Epithelial cell of esophagus (primary cell): ENCODE results near the gene RXRA.

Experiments
- DNase-seq: peaks from one replicate; pipeline ENCODE4 v3.0.0; 2010; ENCODE audit warnings: low read depth
- H3K4me3 ChIP-seq: 2 replicates; pipeline ENCODE4 v1.5.1; 2011; ENCODE audit warnings: mild to moderate bottlenecking, low read length, control low read depth
- TF ChIP-seq, protein P1 (sequence below): IDR thresholded peaks from 2 replicates; pipeline ENCODE4 v1.5.1; 2011; ENCODE audit warnings: low read depth, mild to moderate bottlenecking, low read length, control low read depth, inconsistent platforms; ENCODE audit not compliant: insufficient read depth; ENCODE audit errors: missing control alignments

Gene RXRA

GRCh38 chr9:134385915-134386314, 59.7 kb downstream of the RXRA start:
- no peak overlapping the region for H3K4me3 ChIP-seq
- DNase-seq = no peak
- TF ChIP-seq, protein P1, sequence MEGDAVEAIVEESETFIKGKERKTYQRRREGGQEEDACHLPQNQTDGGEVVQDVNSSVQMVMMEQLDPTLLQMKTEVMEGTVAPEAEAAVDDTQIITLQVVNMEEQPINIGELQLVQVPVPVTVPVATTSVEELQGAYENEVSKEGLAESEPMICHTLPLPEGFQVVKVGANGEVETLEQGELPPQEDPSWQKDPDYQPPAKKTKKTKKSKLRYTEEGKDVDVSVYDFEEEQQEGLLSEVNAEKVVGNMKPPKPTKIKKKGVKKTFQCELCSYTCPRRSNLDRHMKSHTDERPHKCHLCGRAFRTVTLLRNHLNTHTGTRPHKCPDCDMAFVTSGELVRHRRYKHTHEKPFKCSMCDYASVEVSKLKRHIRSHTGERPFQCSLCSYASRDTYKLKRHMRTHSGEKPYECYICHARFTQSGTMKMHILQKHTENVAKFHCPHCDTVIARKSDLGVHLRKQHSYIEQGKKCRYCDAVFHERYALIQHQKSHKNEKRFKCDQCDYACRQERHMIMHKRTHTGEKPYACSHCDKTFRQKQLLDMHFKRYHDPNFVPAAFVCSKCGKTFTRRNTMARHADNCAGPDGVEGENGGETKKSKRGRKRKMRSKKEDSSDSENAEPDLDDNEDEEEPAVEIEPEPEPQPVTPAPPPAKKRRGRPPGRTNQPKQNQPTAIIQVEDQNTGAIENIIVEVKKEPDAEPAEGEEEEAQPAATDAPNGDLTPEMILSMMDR = no peak

GRCh38 chr9:134386951-134387831, 60.9 kb downstream of the RXRA start:
- DNase-seq = no peak
- TF ChIP-seq, protein P1 = no peak
- H3K4me3 ChIP-seq = no peak overlapping the region

DNA sequence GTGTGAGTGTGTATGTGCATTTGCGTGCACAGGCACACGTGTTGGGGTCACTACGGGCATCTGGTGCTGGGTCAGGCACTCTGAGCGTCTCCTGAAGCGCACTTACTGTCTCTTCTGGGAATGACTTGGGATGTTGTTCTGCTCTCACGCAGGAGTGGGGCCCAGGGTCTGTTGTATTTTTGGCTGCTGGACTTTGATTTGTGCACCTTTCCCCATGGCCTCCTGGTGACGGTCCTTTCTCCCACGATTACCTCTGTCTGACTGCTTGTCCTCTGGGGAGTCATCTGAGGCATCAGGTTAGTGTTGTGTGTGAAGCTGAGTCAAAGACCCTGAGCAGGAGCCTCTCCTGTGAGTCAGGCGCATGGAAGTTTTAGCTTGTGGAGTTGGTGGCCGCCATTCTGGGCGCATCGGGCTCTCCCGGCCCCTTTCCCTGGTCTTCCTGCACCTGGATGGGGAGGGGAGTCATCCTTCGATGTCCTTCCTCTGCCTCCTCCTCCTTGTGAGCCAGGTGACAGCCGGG, 62.1 kb downstream of the RXRA start:
- DNase-seq = no peak
- TF ChIP-seq, protein P1 = no peak
- no peak overlapping the region for H3K4me3 ChIP-seq

GRCh38 chr9:134388976-134389375, 62.7 kb downstream of the RXRA start:
- no peak for DNase-seq
- H3K4me3 ChIP-seq = no peak overlapping the region
- TF ChIP-seq, protein P1 = no peak

GRCh38 chr9:134389642-134390041, 63.4 kb downstream of the RXRA start:
- DNase-seq = no peak
- TF ChIP-seq, protein P1 = no peak
- no peak overlapping the region for H3K4me3 ChIP-seq

DNA sequence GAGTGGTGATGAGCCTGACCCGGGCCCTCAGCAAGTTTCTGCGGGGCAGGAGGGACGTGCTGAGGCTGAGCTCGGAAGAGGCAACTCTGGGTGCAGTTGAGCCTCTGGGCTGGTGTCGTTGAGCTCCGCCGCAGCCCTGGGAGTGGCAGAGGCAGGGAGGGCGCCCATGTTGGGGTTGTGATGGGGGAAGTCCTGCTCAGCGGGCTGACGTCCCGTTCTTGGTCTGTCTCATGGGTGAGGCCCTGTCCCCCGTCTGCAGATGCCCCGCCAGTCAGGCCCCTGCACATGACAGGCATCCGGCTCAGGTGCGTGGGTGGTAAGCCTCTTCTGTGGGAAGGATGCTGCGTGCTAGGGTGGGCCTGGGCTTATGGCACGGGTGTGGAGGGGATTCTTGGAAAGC, 64.3 kb downstream of the RXRA start:
- no peak for DNase-seq
- no peak overlapping the region for H3K4me3 ChIP-seq
- TF ChIP-seq, protein P1 = no peak
